GM06990 (cell line): ENCODE measurements around the gene HMX2.
A peak's percentile ranks its signal among the peaks of the same experiment; 100 is the strongest.

ENCODE experiments used
- DNase-seq: peaks from one replicate; pipeline ENCODE4 v3.0.0-alpha.2; 2011; ENCODE audit not compliant: insufficient read length; ENCODE audit errors: extremely low read depth
- H3K27me3 ChIP-seq: replicated peaks from 2 replicates; pipeline ENCODE4 v1.6.0; 2011; ENCODE audit warnings: low read length; ENCODE audit not compliant: control insufficient read depth, insufficient read depth
- H3K36me3 ChIP-seq: 2 replicates; pipeline ENCODE4 v1.5.1; 2011; ENCODE audit warnings: low read length; ENCODE audit not compliant: control insufficient read depth, insufficient read depth
- H3K4me3 ChIP-seq: replicated peaks from 2 replicates; pipeline ENCODE4 v1.5.1; 2011; ENCODE audit warnings: low read depth, mild to moderate bottlenecking, control low read depth, low read length
- CTCF ChIP-seq: IDR thresholded peaks from 2 replicates; pipeline ENCODE4 v1.5.1; 2011; ENCODE audit warnings: low read length, control low read depth, mild to moderate bottlenecking, inconsistent platforms; ENCODE audit not compliant: insufficient read depth, poor library complexity, severe bottlenecking

The HMX2 gene

GRCh38 chr10:123151737-123152135 is 3.8 kb downstream of the HMX2 start:
- DNase-seq: no peak
- TF ChIP-seq CTCF: no peak
- Histone ChIP-seq H3K36me3 (no peaks in the 10 kb centered on the region), H3K4me3 (peak overlapping the region; percentile 75), H3K27me3 (no peaks in the 10 kb centered on the region)

- no peaks in the 10 kb centered on the region for H3K27me3 ChIP-seq
- DNase-seq: no peak
- H3K36me3 ChIP-seq: peaks cover 2% of the 10 kb centered on the region
- no peak for TF ChIP-seq CTCF
- no peak overlapping the region for H3K4me3 ChIP-seq
These were observed 5.7 kb downstream of the HMX2 start for GRCh38 chr10:123153486-123154091.

GRCh38 chr10:123154092-123154710 is 6.3 kb downstream of the HMX2 start, which contains the start of gene BUB3:
Gene BUB3, plus strand, starts transcription at chr10:123154402. Its CDS starts 516 bp downstream, at chr10:123154918.
- peaks cover 2% of the 10 kb centered on the region for H3K36me3 ChIP-seq
- DNase-seq: peak; percentile 95
- H3K4me3 ChIP-seq: peak within 1 kb of the TSS; percentile 83
- TF ChIP-seq CTCF: no peak
- H3K27me3 ChIP-seq: no peaks in the 10 kb centered on the region

- peaks cover 2% of the 10 kb centered on the region for H3K36me3 ChIP-seq
- no peak for TF ChIP-seq CTCF
- peak; percentile 81 for DNase-seq
- H3K4me3 ChIP-seq: peak overlapping the region; percentile 83
- no peaks in the 10 kb centered on the region for H3K27me3 ChIP-seq
These were observed 7.0 kb downstream of the HMX2 start for GRCh38 chr10:123154711-123155505.

- peaks cover 2% of the 10 kb centered on the region for H3K36me3 ChIP-seq
- no peak for TF ChIP-seq CTCF
- peak overlapping the region; percentile 83 for H3K4me3 ChIP-seq
- H3K27me3 ChIP-seq: no peaks in the 10 kb centered on the region
- no peak for DNase-seq
These were observed 8.1 kb downstream of the HMX2 start for GRCh38 chr10:123156078-123156477.
